ENCODE data around the gene STX5. TPM values are rescaled to one million over a fixed set of nuclear protein-coding genes. Genes with fewer than 3 reads are reported as not detected.
A peak's percentile ranks its signal among the peaks of the same experiment; 100 is the strongest.

The STX5 gene
- total and polyA plus RNA-seq, 9 of the 15 experiments (the other 6 are each of a cell fraction or from before 2014, with no cell fraction given) = 2.8 to 28.6 (median 23.7) TPM

- TF ChIP-seq ZNF384 (IDR thresholded peaks at IDR 0.05; ENCODE audit: low read depth, low read length) (0 out of 2 replicates have a peak, but pooled peaks have one; percentile 18), ZKSCAN1 (IDR thresholded peaks at IDR 0.05; ENCODE audit: low read depth, low read length) (peak; percentile 64; the same call in 1 of the 2 replicates), ZBTB11 (CRISPR knock-in tag; IDR thresholded peaks at IDR 0.05) (peak in 1 of 3 experiments; percentile 55; a peak in 2 of 6 replicates), SREBF1 (IDR thresholded peaks at IDR 0.05; ENCODE audit: borderline replicate concordance, low read depth, low read length) (no peak), ZNF696 (CRISPR knock-in tag; conservative IDR thresholded peaks at IDR 0.05) (no peak), PKNOX1 (IDR thresholded peaks at IDR 0.05) (no peak), TAL1 (IDR thresholded peaks at IDR 0.05) (no peak), ZNF511 (CRISPR knock-in tag; IDR thresholded peaks at IDR 0.05) (peak; percentile 87), RBM39 (optimal IDR thresholded peaks at IDR 0.05; ENCODE audit: low read depth, low read length) (no peak), ZNF780A (CRISPR knock-in tag; IDR thresholded peaks at IDR 0.05) (no peak), NFE2 (IDR thresholded peaks at IDR 0.05; ENCODE audit: low read depth) (peak; percentile 20; the same call in 1 of the 2 replicates), MBD2 (IDR thresholded peaks at IDR 0.05; ENCODE audit: borderline replicate concordance, low read depth) (peak; percentile 79; the same call in 1 of the 2 replicates), ZNF212 (CRISPR knock-in tag; IDR thresholded peaks at IDR 0.05) (no peak), ZNF655 (CRISPR knock-in tag; IDR thresholded peaks at IDR 0.05) (no peak), MCM3 (IDR thresholded peaks at IDR 0.05) (no peak), SMARCB1 (IDR thresholded peaks at IDR 0.05; ENCODE audit: insufficient read length, low read depth) (no peak), CHD2 (IDR thresholded peaks at IDR 0.05; ENCODE audit: low read depth, low read length) (no peak; the same call in 1 of the 2 replicates), SIN3B (IDR thresholded peaks at IDR 0.05; ENCODE audit: low read depth) (peak; percentile 97), FOXP4 (CRISPR knock-in tag; IDR thresholded peaks at IDR 0.05; ENCODE audit: borderline replicate concordance) (no peak; the same call in 1 of the 2 replicates), MEIS2 (IDR thresholded peaks at IDR 0.05; ENCODE audit: partially characterized antibody) (no peak)
These were observed 7.4 kb upstream of the STX5 start, which contains the start of gene WDR74 (continued) for GRCh38 chr11:62839050-62839945.

Measured in K562 (cell line).